ENCODE data around the gene ZKSCAN3. TPM values are rescaled to one million over a fixed set of nuclear protein-coding genes. Genes with fewer than 3 reads are reported as not detected.

The ZKSCAN3 gene
- total RNA-seq, 4 donors from 2014 or later: 2.0 to 7.7 (median 2.5) TPM

- TF ChIP-seq, protein P1, sequence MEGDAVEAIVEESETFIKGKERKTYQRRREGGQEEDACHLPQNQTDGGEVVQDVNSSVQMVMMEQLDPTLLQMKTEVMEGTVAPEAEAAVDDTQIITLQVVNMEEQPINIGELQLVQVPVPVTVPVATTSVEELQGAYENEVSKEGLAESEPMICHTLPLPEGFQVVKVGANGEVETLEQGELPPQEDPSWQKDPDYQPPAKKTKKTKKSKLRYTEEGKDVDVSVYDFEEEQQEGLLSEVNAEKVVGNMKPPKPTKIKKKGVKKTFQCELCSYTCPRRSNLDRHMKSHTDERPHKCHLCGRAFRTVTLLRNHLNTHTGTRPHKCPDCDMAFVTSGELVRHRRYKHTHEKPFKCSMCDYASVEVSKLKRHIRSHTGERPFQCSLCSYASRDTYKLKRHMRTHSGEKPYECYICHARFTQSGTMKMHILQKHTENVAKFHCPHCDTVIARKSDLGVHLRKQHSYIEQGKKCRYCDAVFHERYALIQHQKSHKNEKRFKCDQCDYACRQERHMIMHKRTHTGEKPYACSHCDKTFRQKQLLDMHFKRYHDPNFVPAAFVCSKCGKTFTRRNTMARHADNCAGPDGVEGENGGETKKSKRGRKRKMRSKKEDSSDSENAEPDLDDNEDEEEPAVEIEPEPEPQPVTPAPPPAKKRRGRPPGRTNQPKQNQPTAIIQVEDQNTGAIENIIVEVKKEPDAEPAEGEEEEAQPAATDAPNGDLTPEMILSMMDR (IDR thresholded peaks at IDR 0.05): no peak
- no peak for DNase-seq (ENCODE audit: low spot score)
- no peak for ATAC-seq (ENCODE audit: low FRiP score)
These were observed 25.8 kb upstream of the ZKSCAN3 start for GRCh38 chr6:28323813-28324424.

DNA sequence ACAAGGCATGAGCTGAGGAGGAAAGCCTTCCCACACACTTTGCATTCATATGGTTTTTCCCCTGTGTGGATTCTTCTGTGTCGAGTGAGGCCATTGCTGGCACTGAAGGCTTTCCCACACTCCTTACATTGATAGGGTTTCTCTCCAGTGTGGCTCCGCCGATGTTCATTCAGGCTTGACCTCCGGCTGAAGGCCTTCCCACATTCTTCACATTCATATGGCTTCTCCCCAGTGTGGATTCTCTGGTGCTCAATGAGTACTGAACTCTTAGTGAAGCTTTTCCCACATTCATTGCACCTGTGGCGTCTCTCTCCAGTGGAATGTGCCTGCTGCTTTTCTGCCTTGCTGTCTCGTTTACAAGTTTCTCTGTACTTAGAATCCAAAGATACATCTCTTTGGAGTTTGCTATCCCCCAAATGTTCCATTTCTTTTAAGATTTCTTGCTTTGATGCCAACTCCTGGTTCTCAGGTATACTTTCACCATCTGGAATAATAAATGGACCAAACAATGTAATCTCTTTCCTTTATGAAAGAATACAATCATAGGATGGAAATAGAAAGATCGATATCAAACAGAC is 23.3 kb upstream of the ZKSCAN3 start:
- ATAC-seq (ENCODE audit: low FRiP score) (no peak), DNase-seq (ENCODE audit: low spot score) (no peak)
- TF ChIP-seq, protein P1 (IDR thresholded peaks at IDR 0.05): no peak

- DNase-seq (ENCODE audit: low spot score) (no peak), ATAC-seq (ENCODE audit: low FRiP score) (no peak)
- TF ChIP-seq, protein P1 (IDR thresholded peaks at IDR 0.05): no peak
These were observed 19.7 kb upstream of the ZKSCAN3 start for GRCh38 chr6:28330041-28330440.

DNA sequence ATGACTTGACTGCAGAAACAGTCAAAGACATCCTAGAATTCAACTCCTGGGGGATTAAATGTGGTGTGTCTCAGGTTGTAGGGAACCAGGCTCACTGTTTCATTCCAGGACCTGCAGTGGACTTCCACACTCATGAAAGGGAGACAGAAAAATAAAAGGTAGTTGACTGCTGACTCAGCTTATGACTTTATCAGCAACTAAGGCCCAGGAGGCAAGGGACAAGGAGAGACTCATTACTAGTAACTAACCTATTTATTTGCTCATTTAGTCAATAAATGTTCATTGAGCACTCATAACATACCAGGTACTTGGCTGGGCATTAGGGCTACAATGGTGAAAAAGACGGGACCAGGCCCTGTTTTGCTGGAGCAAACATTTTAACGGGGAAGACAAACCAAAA is 16.7 kb upstream of the ZKSCAN3 start:
- DNase-seq (ENCODE audit: low spot score) (no peak), ATAC-seq (ENCODE audit: low FRiP score) (no peak)
- TF ChIP-seq, protein P1 (IDR thresholded peaks at IDR 0.05): no peak

DNA sequence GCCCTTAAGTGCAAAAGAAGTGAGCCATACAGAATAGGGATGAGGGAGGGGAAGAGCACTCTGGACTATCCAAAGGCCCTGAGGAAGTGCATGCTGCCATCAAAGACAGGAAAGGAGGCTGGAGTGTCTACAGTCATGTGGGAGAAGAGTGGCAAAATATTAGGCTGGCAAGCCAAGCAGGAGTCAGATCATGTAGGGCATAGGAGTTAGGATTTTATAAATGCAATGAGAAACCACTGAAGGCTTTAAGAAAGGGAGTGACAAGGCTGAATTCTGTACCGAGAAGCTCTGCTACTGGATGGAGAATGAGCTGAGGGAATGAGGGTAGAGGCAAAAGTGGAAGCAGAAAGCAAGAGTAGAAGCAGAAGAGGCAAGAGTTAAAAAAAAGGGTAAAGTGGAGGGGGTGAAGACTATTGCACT is 16.1 kb upstream of the ZKSCAN3 start:
- TF ChIP-seq, protein P1 (IDR thresholded peaks at IDR 0.05): no peak
- DNase-seq (ENCODE audit: low spot score) (no peak), ATAC-seq (ENCODE audit: low FRiP score) (no peak)

DNA sequence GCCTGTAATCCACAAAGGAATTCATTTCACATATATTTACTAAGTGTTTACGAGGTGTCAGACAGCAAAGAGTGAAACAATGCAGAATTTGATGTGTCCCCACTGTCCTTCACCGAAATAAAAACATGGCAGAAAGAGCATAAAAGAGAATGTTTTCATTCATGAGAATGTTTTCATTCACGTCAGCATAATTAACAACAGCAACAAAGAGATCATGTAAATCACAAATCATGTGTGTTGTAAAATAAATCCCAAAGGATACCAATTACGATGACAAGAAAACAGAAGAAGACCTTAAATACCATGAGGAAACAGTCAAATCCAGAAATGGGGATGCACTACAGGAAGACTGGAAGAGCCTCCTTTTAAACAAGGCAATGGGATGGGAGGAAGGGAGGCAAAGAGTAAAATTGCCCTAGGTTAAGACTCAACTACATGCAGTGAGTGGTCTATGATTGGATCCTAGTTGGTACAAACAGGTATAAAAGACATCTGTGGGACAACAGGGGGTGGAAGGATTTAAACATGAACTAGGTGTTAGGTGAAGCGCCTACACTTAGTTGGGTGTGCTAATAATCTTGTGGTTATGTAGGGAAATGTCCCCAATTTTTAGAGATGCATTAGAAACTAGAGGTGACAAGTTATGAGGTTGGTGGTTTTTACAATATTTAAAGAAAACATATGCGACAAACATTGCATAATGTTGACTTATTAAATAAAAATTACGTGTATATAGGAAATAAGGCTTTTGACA is 15.3 kb upstream of the ZKSCAN3 start:
- TF ChIP-seq, protein P1 (IDR thresholded peaks at IDR 0.05): no peak
- ATAC-seq (ENCODE audit: low FRiP score) (no peak), DNase-seq (ENCODE audit: low spot score) (no peak)

Data from omental fat pad (tissue), 4 donors.